Fibroblast of lung (primary cell): ENCODE data around the gene NR3C2. TPM values are rescaled to one million over a fixed set of nuclear protein-coding genes. Genes with fewer than 3 reads are reported as not detected.

Experiments
- DNase-seq, 2 donors: peaks; one replicate each; pipeline versions ENCODE4 v3.0.0 to v3.0.0-alpha.2; 2010; ENCODE audit warnings: low read depth in 2 of 2
- H2AFZ ChIP-seq: 2 replicates; pipeline ENCODE4 v1.5.1; 2012; ENCODE audit warnings: low read length, control low read depth, inconsistent platforms
- H3K27ac ChIP-seq: 2 replicates; pipeline ENCODE4 v1.5.1; 2011; ENCODE audit warnings: low read length, control low read depth; ENCODE audit not compliant: insufficient read depth
- H3K27me3 ChIP-seq: 2 replicates; pipeline ENCODE4 v1.5.1; 2011; ENCODE audit warnings: mild to moderate bottlenecking, low read length; ENCODE audit not compliant: control insufficient read depth, insufficient read depth
- H3K36me3 ChIP-seq: 2 replicates; pipeline ENCODE4 v1.5.1; 2011; ENCODE audit warnings: low read length; ENCODE audit not compliant: control insufficient read depth, insufficient read depth
- H3K4me1 ChIP-seq: 2 replicates; pipeline ENCODE4 v1.5.1; 2011; ENCODE audit warnings: low read length; ENCODE audit not compliant: control insufficient read depth, insufficient read depth; ENCODE audit errors: extremely low read depth
- H3K4me2 ChIP-seq: 2 replicates; pipeline ENCODE4 v1.5.1; 2011; ENCODE audit warnings: low read length, control low read depth; ENCODE audit not compliant: insufficient read depth; ENCODE audit errors: extremely low read depth
- H3K4me3 ChIP-seq, 4 experiments: fragments of 200-600 bp in 1 of 4; sonication (generic) in 1 of 4; replicated peaks in 1 of 4; 2 replicates each; pipeline ENCODE4 v1.5.1; 2011 to 2016; ENCODE audit warnings: low read length in 4 of 4, low read depth in 3 of 4, mild to moderate bottlenecking in 3 of 4, control low read depth in 2 of 4, inconsistent platforms in 1 of 4, mixed read lengths in 1 of 4; ENCODE audit not compliant: insufficient read depth in 1 of 4; ENCODE audit errors: control extremely low read depth in 1 of 4
- H3K79me2 ChIP-seq: 2 replicates; pipeline ENCODE4 v1.5.1; 2012; ENCODE audit warnings: mild to moderate bottlenecking, low read length, inconsistent platforms; ENCODE audit not compliant: control insufficient read depth, insufficient read depth
- H3K9ac ChIP-seq: 2 replicates; pipeline ENCODE4 v1.5.1; 2011; ENCODE audit warnings: mild to moderate bottlenecking, low read length, control low read depth; ENCODE audit not compliant: insufficient read depth
- H3K9me3 ChIP-seq: 2 replicates; pipeline ENCODE4 v1.5.1; 2012; ENCODE audit warnings: low read depth, low read length; ENCODE audit not compliant: control insufficient read depth, insufficient read depth
- H4K20me1 ChIP-seq: 2 replicates; pipeline ENCODE4 v1.5.1; 2011; ENCODE audit warnings: low read length; ENCODE audit not compliant: control insufficient read depth, insufficient read depth; ENCODE audit errors: extremely low read depth
- EZH2 ChIP-seq: IDR thresholded peaks from 2 replicates; pipeline ENCODE4 v1.5.1; 2012; ENCODE audit warnings: low read length, control low read depth, mild to moderate bottlenecking; ENCODE audit errors: missing control alignments
- polyA plus RNA-seq, 2 donors: library from polyadenylated mRNA; depleted of rRNA in 1 of 2; stranded (reverse) in 1 of 2; unstranded in 1 of 2; fragments of >200 nt; gene quantifications; 2 replicates each; pipeline ENCODE4 v1.2.1, GENCODE V29; 2011 to 2012; ENCODE audit warnings: missing spikeins in 1 of 2
- total RNA-seq: library from RNA; depleted of rRNA; stranded (reverse); fragments of >200 nt; gene quantifications from 2 replicates; pipeline ENCODE4 v1.2.1, GENCODE V29; 2014
- TF ChIP-seq, protein P1 (sequence below), 2 donors: IDR thresholded peaks in 1 of 2; conservative IDR thresholded peaks in 1 of 2; 1 replicate in 1 of 2; 2 replicates in 1 of 2; pipeline ENCODE4 v1.5.1; 2011 to 2012; ENCODE audit warnings: low read length in 2 of 2, control low read depth in 1 of 2, inconsistent platforms in 1 of 2, low read depth in 1 of 2, mild to moderate bottlenecking in 1 of 2

Gene NR3C2
- total and polyA plus RNA-seq, 2 donors (not counting 1 experiment from before 2014, with no cell fraction given), result 1.9 to 7.4 TPM

GRCh38 chr4:148448141-148448540 lies 5.9 kb upstream of the NR3C2 start:
- Histone ChIP-seq H3K4me2 (no peak overlapping the region), H3K36me3 (no peaks in the 10 kb centered on the region), H3K27me3 (no peaks in the 10 kb centered on the region), H2AFZ (no peak overlapping the region), H3K4me1 (peaks cover 2% of the 10 kb centered on the region), H3K27ac (no peak overlapping the region), H3K9ac (no peak overlapping the region), H4K20me1 (no peaks in the 10 kb centered on the region), H3K9me3 (no peaks in the 10 kb centered on the region), H3K79me2 (peaks cover 5% of the 10 kb centered on the region), H3K4me3 (no peak overlapping the region)
- no peak for DNase-seq
- TF ChIP-seq, protein P1, sequence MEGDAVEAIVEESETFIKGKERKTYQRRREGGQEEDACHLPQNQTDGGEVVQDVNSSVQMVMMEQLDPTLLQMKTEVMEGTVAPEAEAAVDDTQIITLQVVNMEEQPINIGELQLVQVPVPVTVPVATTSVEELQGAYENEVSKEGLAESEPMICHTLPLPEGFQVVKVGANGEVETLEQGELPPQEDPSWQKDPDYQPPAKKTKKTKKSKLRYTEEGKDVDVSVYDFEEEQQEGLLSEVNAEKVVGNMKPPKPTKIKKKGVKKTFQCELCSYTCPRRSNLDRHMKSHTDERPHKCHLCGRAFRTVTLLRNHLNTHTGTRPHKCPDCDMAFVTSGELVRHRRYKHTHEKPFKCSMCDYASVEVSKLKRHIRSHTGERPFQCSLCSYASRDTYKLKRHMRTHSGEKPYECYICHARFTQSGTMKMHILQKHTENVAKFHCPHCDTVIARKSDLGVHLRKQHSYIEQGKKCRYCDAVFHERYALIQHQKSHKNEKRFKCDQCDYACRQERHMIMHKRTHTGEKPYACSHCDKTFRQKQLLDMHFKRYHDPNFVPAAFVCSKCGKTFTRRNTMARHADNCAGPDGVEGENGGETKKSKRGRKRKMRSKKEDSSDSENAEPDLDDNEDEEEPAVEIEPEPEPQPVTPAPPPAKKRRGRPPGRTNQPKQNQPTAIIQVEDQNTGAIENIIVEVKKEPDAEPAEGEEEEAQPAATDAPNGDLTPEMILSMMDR (conservative IDR thresholded peaks at IDR 0.05 in 1 of 2, IDR thresholded peaks at IDR 0.05 in 1 of 2; ENCODE audit: low read depth in 1 of 2, low read length in 2 of 2), result no peak
- TF ChIP-seq EZH2, result no peak

- Histone ChIP-seq H3K27me3 (no peaks in the 10 kb centered on the region), H3K79me2 (peaks cover 8% of the 10 kb centered on the region), H3K4me3 (peak overlapping the region in 3 of 4 experiments; percentile 22 to 43 (median 34)), H3K36me3 (no peaks in the 10 kb centered on the region), H3K27ac (peak overlapping the region; percentile 54), H3K4me1 (peaks cover 2% of the 10 kb centered on the region), H3K9ac (no peak overlapping the region), H3K4me2 (peak overlapping the region; percentile 92), H2AFZ (peak overlapping the region; percentile 66), H3K9me3 (no peaks in the 10 kb centered on the region), H4K20me1 (no peaks in the 10 kb centered on the region)
- no peak for DNase-seq
- TF ChIP-seq, protein P1 (conservative IDR thresholded peaks at IDR 0.05 in 1 of 2, IDR thresholded peaks at IDR 0.05 in 1 of 2; ENCODE audit: low read depth in 1 of 2, low read length in 2 of 2), result no peak
- TF ChIP-seq EZH2, result no peak
These were observed 5.5 kb upstream of the NR3C2 start for GRCh38 chr4:148447681-148448080.

GRCh38 chr4:148445860-148446330 lies 3.7 kb upstream of the NR3C2 start:
- no peak for TF ChIP-seq EZH2
- TF ChIP-seq, protein P1 (conservative IDR thresholded peaks at IDR 0.05 in 1 of 2, IDR thresholded peaks at IDR 0.05 in 1 of 2; ENCODE audit: low read depth in 1 of 2, low read length in 2 of 2), result no peak
- no peak for DNase-seq
- Histone ChIP-seq H3K9me3 (no peaks in the 10 kb centered on the region), H3K4me3 (peak overlapping the region; percentile 49 to 84 (median 70)), H3K4me2 (peak overlapping the region; percentile 86), H3K79me2 (peaks cover 15% of the 10 kb centered on the region), H3K36me3 (no peaks in the 10 kb centered on the region), H3K27ac (peak overlapping the region; percentile 57), H3K4me1 (peaks cover 2% of the 10 kb centered on the region), H4K20me1 (no peaks in the 10 kb centered on the region), H2AFZ (peak overlapping the region; percentile 79), H3K27me3 (no peaks in the 10 kb centered on the region), H3K9ac (peak overlapping the region; percentile 70)
